ENCODE data around the gene GCNA.

GCNA gene, protein sequence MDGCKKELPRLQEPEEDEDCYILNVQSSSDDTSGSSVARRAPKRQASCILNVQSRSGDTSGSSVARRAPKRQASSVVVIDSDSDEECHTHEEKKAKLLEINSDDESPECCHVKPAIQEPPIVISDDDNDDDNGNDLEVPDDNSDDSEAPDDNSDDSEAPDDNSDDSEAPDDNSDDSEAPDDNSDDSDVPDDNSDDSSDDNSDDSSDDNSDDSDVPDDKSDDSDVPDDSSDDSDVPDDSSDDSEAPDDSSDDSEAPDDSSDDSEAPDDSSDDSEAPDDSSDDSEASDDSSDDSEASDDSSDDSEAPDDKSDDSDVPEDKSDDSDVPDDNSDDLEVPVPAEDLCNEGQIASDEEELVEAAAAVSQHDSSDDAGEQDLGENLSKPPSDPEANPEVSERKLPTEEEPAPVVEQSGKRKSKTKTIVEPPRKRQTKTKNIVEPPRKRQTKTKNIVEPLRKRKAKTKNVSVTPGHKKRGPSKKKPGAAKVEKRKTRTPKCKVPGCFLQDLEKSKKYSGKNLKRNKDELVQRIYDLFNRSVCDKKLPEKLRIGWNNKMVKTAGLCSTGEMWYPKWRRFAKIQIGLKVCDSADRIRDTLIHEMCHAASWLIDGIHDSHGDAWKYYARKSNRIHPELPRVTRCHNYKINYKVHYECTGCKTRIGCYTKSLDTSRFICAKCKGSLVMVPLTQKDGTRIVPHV

GRCh38 chrX:71578253-71579135 lies at the start of gene GCNA:
Gene GCNA (plus strand): TSS chrX:71578437. CDS start chrX:71580822, 2,385 bp downstream.
- no peak for DNase-seq (ENCODE audit: low read depth)

DNA sequence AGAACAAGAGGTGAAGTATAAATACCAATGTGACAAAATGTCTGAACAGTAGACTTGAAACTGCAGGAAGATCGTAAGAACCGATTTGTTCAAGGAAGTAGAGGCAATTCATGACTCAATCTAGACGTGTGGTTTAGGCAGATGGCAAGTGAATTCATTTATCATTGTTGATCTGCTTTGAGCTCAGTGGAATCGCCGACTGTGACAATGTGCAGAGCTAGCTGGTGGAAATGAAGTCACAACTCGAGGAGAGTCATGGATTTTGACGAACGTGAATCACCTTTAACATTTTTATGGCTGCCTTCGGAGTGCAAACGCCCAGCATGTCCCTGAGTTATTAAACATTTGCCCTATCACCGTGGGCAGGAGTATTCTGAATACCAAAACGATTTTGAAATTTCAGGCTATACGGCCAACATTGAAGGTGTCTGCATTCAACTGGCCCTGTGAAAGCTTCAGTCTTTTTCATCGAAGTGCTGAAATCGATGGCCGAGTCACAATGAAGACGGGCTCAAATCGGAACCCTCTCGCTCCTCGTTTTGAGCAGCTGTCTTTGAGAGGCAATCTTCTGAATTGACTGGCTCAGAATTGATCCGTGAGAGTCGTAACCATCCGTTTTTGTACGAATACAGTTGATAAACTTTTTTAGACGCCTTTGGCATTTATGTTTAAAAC lies 46.0 kb upstream of the GCNA start:
- no peak for DNase-seq (ENCODE audit: low read depth)

DNA sequence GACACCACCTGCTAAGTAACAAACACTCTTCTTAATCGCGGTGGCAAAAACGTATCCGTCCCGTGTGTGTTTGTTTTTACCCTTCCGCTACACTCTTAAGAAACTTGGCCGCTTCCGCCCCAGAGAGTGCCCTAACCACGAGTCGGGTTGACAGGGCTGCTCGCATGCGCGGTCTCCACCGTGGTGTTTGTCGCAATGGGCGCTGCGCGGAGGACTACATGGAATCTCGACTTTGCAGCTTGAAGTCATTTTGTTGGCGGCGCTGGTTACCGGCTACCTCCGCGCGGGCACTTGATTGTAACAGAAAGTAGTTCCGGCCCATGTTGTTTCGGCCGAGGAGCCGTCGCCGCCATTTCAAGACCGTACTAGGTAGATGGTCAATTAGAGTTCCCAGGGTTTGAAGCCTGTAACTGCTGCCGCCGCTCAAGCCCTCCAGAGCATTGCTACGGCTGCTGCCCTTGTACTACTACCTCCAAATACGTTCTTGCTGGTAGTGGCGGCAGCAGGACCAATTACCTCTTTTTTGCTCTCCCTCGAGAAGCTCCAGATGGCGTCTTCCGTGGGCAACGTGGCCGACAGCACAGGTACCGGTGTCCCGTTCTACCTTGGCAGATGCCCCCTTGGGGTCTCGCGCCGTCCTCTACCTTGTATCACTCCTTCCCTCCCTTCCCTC lies 45.3 kb upstream of the GCNA start, which contains the start of gene OGT:
OGT (plus strand) TSS at position 352 of the 673 bp plus-strand sequence; CDS start at position 548, 196 bp downstream.
- peak; percentile 78 for DNase-seq (ENCODE audit: low read depth)

DNA sequence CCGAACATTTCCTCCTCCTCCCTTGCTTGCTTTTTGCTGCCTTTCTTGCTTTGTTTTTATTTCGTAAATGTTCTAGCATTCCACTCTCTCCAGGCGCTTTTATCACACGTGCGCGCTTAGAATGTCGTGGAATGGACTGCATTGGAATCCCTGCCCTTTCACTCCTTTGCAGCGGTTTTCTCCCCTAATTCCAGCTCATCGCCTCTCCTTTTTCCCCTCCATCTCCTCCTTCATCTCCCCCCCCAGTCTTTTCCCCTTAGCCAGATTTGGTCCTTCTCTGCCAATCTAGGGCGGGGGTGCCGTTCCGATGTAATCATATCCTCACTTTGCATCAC lies 44.8 kb upstream of the GCNA start:
- no peak for DNase-seq (ENCODE audit: low read depth)

DNA sequence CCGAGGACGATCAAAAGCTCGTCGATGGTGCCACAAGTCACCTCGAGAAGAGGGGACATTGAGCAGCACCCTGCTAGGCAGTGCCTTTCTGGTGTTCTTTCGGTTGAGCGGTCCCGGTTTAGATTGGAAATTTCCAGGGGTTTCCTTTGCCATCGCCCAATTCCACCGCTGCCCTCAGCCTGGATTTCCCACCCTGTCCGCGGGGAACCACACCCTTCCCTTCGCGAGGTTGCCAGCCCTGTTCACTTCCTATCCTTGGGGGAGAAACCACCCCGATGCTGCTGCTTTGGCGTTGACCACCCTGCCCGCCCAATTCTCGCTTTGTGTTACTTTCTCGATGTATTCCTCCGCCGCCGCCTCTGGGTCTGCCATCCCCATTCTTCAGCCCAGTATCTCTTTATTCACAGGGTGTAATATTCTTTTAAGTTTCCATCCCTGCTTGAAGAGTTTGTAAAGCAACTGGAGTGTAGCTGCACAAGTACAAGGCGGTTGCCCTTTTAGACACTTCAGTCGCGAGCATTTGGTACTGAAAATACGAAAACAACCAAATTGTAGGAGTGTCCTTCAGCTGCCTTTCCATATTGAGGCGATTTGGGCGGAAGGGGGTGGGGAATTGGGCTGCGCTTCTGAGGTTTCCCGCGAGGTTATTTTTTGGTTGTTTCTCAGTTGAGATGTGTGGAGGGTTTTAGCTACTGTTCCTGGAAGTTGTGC lies 44.2 kb upstream of the GCNA start:
- no peak for DNase-seq (ENCODE audit: low read depth)

GRCh38 chrX:71534773-71535544 lies 43.3 kb upstream of the GCNA start:
- no peak for DNase-seq (ENCODE audit: low read depth)

DNA sequence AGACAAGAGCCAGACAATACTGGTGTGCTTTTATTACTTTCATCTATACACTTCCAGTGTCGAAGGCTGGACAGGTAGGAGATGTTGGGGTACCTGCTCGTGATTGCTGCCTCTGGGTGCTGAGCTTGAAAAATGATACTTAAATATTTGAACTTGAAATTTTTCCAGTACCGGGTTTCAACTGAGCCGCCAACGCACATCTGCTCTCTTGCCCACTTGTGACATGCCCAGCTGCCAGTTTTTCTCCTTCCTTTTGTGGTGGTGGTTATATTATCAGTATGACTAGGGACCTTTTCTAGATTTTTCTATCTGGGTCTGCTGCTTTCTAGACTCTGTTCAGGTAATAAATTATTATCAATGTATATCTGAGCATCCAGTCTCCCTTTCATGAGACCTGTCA lies 42.0 kb upstream of the GCNA start:
- DNase-seq (ENCODE audit: low read depth): no peak

GRCh38 chrX:71537743-71538142 lies 40.5 kb upstream of the GCNA start:
- no peak for DNase-seq (ENCODE audit: low read depth)

DNA sequence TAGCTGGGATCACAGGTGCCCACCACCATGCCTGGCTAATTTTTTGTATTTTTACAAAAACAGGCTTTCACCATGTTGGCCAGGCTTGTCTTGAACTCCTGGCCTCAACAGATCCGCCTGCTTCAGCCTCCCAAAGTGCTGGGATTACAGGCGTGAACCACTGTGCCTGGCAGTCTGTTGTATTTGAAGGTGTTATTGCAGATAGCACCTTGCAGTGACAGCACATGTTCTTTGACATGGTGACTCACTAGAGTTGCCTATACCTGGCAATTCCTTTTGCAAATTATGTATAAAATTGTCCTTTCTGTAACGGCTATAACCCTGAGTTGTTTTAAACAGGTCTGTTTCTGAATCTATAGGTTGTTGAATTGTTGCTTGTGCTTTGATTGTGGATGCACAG lies 37.4 kb upstream of the GCNA start:
- no peak for DNase-seq (ENCODE audit: low read depth)

DNA sequence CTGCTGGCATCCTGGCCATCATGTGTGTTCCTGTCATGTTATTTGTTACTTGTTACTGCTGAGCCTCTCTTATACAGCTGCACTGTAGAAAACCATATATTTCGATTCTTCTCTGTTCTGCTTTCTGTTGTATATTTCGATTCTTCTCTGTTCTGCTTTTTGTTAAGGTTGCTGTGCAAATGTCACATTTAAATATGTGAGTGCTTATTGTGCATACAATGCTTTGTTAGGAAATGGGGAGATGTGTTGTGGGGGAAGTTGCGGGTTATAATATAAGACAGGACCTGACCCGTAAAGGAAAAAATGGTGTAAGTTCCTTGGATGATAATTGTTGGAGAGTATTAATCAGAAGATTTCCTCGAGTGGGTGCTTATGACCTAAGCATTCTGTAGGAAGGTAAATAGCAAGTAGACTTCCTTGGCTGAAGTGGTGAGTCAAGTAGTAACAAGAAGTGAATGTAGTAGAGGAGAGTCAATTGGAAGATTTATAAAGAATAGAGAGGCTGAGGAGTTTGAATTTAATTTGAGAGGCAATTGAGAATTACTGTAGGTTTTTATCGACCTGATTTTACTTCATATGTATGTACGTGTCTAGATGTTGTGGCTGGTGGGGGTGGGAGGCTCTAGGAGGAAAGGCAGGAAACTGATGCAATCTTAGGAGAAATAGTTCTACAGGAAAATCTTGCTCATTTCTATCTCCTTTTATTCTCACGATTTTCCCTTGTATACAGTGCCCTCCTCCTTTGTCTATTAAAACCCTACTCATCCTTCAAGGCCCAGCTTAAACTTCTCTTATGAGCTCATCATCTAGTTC lies 36.8 kb upstream of the GCNA start:
- DNase-seq (ENCODE audit: low read depth): peak; percentile 39

GRCh38 chrX:71542411-71542810 lies 35.8 kb upstream of the GCNA start:
- DNase-seq (ENCODE audit: low read depth): peak; percentile 42

- peak; percentile 5 for DNase-seq (ENCODE audit: low read depth)
Measured at GRCh38 chrX:71542825-71543224, 35.4 kb upstream of the GCNA start.

DNA sequence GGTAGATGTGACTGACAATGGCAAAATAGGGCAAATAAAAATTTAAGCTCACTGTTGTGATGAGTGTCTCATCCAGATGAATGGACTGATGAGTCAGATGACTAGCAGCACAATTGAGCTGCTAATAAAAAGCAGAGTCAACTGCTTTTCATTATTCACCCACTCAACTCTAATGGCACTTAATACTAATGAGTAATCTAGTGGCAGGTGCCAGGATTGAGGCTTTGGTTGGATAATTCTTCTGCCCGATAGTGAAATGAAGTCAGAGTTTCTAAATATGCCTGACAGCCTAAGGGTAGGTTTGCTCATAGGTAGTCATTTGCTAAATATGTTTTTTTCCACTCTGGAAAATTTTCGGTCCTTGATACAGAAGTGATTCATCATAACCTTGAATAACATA lies 34.9 kb upstream of the GCNA start:
- DNase-seq (ENCODE audit: low read depth): peak; percentile 68

DNA sequence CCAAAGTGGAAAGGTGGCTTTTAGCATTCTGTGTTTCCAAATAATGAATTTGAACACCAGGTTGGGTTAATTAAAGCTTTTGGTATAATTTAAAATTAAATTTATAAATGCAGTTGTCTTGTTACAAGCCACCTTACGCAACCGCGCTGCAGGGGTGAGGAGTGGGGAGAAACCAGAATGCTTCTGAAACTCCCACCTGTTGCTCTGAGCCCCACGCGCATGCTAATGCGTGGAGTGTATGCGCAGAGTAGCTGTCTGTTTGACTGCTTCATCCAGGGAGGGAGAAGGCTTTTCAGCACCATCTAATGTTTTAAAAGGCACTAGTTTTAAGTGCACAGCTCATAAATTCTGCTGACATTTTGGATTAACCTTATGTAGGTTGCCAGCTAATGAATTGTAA lies 32.9 kb upstream of the GCNA start:
- DNase-seq (ENCODE audit: low read depth): no peak

DNA sequence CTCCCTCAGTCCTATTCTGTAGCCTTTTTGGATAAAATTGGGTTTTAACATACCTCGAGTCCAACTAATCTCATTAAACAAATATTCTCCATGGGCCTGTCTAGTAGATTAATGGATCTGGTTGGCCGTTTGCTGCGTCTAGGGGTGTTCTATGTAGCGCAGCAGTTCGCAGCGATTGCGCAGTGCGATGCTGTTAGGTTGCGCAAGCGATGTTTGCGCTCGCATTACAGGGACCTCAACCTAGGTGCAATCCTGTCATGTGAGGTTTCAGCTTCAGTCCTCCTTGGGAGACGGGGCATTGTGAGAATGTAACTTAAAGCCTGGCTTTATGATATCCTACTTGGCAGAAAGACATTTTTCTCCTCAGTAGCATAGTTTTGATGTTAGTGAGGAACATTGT lies 31.4 kb upstream of the GCNA start:
- no peak for DNase-seq (ENCODE audit: low read depth)

- DNase-seq (ENCODE audit: low read depth): no peak
Measured at GRCh38 chrX:71547339-71547738, 30.9 kb upstream of the GCNA start.

GRCh38 chrX:71549986-71550385 lies 28.3 kb upstream of the GCNA start:
- DNase-seq (ENCODE audit: low read depth): no peak

- no peak for DNase-seq (ENCODE audit: low read depth)
Measured at GRCh38 chrX:71550578-71550977, 27.7 kb upstream of the GCNA start.

DNA sequence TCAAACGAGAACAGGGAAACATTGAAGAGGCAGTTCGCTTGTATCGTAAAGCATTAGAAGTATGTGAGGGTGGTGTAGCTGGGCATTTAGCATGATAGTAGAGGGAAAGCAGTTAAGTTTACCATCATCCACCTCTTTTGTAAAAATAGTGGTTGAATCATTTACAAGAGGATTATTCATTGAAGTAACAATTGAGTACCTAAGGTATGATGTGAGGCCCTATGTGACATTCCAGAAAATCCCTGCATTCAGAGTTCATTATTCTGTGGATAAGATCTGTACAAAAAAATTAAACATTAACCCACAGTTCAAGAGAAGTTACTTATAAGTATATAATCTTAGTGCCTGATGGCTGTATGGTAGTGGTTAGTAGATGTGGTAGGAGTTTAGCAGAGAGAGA lies 22.2 kb upstream of the GCNA start:
- no peak for DNase-seq (ENCODE audit: low read depth)

Data from HS-5 (cell line).